HUES48 (cell line): ENCODE data around the gene MFSD6L.
"Not testable (repeated sequence)": the region's sequence is repeated elsewhere in the genome, so short reads cannot be mapped to it uniquely, and the experiment has no call there.

Experiments used
- H3K27ac ChIP-seq: one replicate; pipeline ENCODE4 v1.7.0; 2013; ENCODE audit warnings: low read depth, low read length, inconsistent platforms
- H3K27me3 ChIP-seq: 2 replicates; pipeline ENCODE4 v1.6.1; 2013; ENCODE audit warnings: mild to moderate bottlenecking, low read length; ENCODE audit not compliant: control insufficient read depth, insufficient read depth
- H3K36me3 ChIP-seq: 2 replicates; pipeline ENCODE4 v1.6.1; 2013; ENCODE audit warnings: low read length; ENCODE audit not compliant: control insufficient read depth, insufficient read depth
- H3K4me1 ChIP-seq: 2 replicates; pipeline ENCODE4 v1.6.1; 2013; ENCODE audit warnings: mild to moderate bottlenecking, low read length; ENCODE audit not compliant: control insufficient read depth, insufficient read depth
- H3K4me3 ChIP-seq: 2 replicates; pipeline ENCODE4 v1.5.1; 2013; ENCODE audit warnings: mild to moderate bottlenecking, low read depth, low read length
- H3K9ac ChIP-seq: 2 replicates; pipeline ENCODE4 v1.6.1; 2013; ENCODE audit warnings: mild to moderate bottlenecking, low read depth, low read length, moderate library complexity
- H3K9me3 ChIP-seq: 2 replicates; pipeline ENCODE4 v1.6.1; 2013; ENCODE audit warnings: low read length; ENCODE audit not compliant: control insufficient read depth, insufficient read depth

MFSD6L gene

DNA sequence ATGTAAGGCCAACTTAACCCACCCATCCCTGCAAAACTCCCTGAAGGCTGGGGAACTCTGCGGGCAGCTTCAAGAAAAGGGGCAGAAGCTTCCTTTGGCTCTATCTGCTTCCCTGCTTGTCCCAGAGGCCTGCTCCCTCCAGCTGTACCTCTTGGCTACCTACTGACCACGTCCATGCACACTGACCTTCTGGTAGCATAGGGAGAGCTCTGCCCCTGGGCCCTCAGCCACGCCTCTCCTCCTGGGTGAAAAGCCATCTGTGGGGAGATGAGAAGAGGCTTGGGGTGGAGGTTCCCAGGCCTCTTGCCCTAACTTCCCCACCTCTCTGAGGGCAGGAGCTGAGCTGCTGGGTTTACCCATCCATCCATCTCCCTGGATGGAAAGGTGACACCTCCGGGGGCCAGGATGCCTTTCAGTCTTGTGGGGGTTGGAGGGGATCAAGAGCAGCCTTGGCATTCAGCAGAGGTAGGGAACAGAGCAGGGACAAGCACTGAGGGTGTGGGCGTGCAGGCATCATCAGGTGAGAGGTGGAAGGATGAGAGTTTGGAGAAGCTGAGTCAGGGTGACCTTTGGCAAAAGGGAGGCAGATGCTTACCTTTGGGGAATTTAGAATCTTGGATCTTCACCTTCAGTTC is 23.4 kb upstream of the MFSD6L start:
- H3K27ac ChIP-seq: no peak overlapping the region
- no peak overlapping the region for H3K9ac ChIP-seq
- no peaks in the 10 kb centered on the region for H3K36me3 ChIP-seq
- no peak overlapping the region for H3K4me3 ChIP-seq
- H3K4me1 ChIP-seq: no peaks in the 10 kb centered on the region
- H3K27me3 ChIP-seq: no peaks in the 10 kb centered on the region
- 0 out of 2 replicates have a peak, but pooled peaks cover 4% of the 10 kb centered on the region for H3K9me3 ChIP-seq

DNA sequence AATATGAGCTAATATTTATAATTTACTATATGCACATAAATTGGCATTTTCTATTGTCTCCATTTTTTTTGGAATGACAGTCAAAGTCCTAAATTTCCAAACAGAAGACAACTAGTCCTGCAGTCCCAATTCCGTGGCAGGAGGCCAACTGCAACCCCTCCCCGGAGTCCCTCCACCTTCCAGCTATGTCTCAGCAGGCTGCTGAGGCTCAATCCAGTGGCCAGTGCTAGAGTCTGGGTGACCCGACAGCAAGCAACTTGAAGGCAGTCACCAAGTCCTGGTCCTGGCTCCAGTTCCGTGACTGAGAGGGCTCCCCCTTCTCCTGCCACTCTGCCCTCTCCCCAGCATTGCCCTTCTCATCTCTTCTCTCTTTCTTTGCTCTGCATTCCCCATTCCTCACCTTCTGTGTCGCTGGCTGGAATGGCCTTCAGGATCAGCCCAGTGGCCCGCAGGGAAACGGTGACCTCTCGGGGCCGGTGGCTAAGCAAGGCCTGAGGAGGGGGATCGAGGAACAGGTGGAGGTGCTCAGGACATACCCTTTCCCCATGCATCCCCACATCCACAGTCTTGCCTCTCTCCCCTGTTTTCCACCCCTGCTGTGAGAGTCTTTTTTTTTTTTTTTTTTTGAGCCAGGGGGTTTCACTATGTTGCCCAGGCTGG is 22.4 kb upstream of the MFSD6L start:
- no peak overlapping the region for H3K9ac ChIP-seq
- no peaks in the 10 kb centered on the region for H3K36me3 ChIP-seq
- H3K27me3 ChIP-seq: no peaks in the 10 kb centered on the region
- H3K4me3 ChIP-seq: no peak overlapping the region
- 0 out of 2 replicates have a peak, but pooled peaks cover 4% of the 10 kb centered on the region for H3K9me3 ChIP-seq
- no peaks in the 10 kb centered on the region for H3K4me1 ChIP-seq
- no peak overlapping the region for H3K27ac ChIP-seq

DNA sequence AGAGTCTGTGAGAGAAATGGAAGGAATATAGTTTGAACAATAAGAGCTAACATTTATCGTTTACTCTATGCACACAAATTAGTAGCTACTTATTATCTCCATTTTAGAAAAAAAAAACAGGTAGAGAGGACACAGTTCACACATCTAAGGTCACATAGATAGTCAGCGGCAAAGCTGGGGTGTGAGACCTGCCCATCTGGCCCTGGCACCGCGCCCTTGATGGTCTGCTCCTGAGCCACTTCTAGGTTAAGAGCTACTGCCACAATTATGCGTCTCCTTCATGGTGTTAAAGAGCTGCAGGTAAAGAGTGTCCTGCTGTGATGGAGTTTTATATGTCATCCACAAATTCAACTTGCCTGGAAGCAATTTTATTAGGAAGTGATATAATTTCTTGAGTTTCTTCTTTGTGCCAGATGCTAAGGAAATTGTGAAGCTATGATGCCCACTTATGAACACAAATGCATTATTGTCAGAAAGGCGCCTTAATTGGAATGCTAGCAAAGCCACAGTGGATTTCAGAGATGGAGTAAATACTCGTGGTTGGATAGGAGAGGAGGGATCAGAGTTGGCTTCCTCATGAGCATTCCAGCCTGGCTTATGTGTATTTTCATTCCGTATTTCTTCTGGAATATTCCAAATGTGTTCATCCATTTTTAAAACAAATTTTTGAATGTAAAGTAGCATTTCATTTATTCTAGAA is 21.3 kb upstream of the MFSD6L start:
- H3K9me3 ChIP-seq: 0 out of 2 replicates have a peak, but pooled peaks cover 4% of the 10 kb centered on the region
- no peaks in the 10 kb centered on the region for H3K27me3 ChIP-seq
- H3K27ac ChIP-seq: no peak overlapping the region
- no peaks in the 10 kb centered on the region for H3K4me1 ChIP-seq
- H3K9ac ChIP-seq: no peak overlapping the region
- H3K4me3 ChIP-seq: no peak overlapping the region
- H3K36me3 ChIP-seq: no peaks in the 10 kb centered on the region

GRCh38 chr17:8818654-8819330 is 19.6 kb upstream of the MFSD6L start:
- H3K4me3 ChIP-seq: no peak overlapping the region
- H3K9ac ChIP-seq: no peak overlapping the region
- no peaks in the 10 kb centered on the region for H3K4me1 ChIP-seq
- H3K27me3 ChIP-seq: no peaks in the 10 kb centered on the region
- H3K36me3 ChIP-seq: no peaks in the 10 kb centered on the region
- no peaks in the 10 kb centered on the region for H3K9me3 ChIP-seq
- H3K27ac ChIP-seq: no peak overlapping the region

DNA sequence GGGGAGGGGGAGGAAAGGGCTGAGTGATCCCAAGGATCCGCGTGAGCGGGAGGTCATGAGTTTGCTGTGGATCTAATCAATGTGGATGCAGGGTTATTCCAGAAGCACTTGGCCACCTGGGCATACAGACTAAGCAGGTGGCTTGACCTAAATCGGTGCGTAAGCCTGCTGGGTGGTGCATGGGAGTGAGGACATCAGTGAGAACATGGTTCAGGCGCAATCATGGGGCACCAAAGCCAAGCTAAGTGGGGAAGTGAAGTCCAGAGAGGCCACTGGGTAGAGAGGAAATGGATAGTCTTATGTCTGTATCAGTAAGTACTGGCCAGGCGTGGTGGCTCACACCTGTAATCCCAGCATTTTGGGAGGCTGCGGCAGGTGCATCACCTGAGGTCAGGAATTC is 18.9 kb upstream of the MFSD6L start:
- no peak overlapping the region for H3K4me3 ChIP-seq
- H3K36me3 ChIP-seq: no peaks in the 10 kb centered on the region
- H3K9me3 ChIP-seq: no peaks in the 10 kb centered on the region
- no peaks in the 10 kb centered on the region for H3K4me1 ChIP-seq
- H3K9ac ChIP-seq: no peak overlapping the region
- no peak overlapping the region for H3K27ac ChIP-seq
- no peaks in the 10 kb centered on the region for H3K27me3 ChIP-seq

GRCh38 chr17:8806926-8807550 is 7.9 kb upstream of the MFSD6L start:
- Histone ChIP-seq H3K9me3 (0 out of 2 replicates have a peak, but pooled peaks cover 3% of the 10 kb centered on the region), H3K9ac (no peak overlapping the region), H3K4me1 (0 out of 2 replicates have a peak, but pooled peaks cover 4% of the 10 kb centered on the region), H3K36me3 (no peaks in the 10 kb centered on the region), H3K4me3 (no peak overlapping the region), H3K27me3 (no peaks in the 10 kb centered on the region), H3K27ac (no peak overlapping the region)

DNA sequence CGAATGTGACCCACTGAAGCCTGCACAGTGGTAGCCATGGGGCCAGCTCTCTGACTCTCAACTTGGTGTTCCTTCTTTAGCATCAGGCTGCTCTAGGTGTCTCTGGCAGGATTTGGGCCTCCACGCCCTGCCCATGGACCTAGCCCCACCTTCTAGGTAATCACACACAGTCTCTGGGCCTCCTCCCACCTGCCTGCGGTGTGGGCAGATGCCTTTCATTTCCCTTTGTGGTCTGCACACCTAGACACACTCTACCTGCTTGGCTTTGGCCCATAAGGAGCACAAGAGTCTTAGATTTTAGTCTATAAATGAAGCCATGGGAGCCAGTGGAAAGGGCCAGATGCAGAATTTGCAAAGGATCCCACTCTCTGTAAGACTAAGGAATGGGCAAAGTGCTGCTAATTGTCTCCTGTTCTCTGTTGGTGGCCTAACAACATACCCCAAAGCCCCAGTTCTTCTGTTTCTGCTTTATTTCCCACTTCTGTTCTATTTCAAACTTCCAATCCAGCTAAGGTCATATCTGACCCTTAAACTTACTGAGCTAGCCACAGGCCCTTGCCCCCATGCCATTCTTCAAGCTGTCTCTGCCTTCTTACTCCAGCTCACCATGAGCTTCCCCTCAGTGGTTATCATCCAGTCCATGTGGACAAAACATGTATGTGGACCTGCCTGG is 7.2 kb upstream of the MFSD6L start:
- Histone ChIP-seq H3K4me1 (0 out of 2 replicates have a peak, but pooled peaks cover 4% of the 10 kb centered on the region), H3K27ac (no peak overlapping the region), H3K27me3 (no peaks in the 10 kb centered on the region), H3K9ac (no peak overlapping the region), H3K4me3 (no peak overlapping the region), H3K9me3 (0 out of 2 replicates have a peak, but pooled peaks cover 3% of the 10 kb centered on the region), H3K36me3 (no peaks in the 10 kb centered on the region)

DNA sequence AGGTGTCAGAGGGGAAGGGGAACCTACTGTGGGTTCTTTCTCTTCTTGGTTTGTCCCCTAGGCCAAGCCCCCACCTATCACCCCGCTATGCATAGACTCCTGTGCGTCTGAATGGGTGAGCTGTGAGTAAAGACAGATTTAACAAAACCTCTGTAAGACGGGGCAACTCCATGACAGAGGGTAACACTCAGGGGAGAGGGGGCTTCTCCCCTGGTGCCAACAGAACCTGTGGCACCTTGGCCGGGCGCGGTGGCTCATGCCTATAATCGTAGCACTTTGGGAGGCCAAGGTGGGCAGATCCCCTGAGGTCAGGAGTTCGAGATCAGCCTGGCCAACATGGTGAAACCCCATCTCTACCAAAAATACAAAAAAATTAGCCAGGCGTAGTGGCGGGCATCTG is 6.2 kb upstream of the MFSD6L start:
- not testable (repeated sequence) for H3K9me3 ChIP-seq

GRCh38 chr17:8803531-8804420 is 4.6 kb upstream of the MFSD6L start:
- Histone ChIP-seq H3K9me3 (no peaks in the 10 kb centered on the region), H3K4me3 (no peak overlapping the region), H3K27me3 (no peaks in the 10 kb centered on the region), H3K9ac (no peak overlapping the region), H3K27ac (no peak overlapping the region), H3K4me1 (0 out of 2 replicates have a peak, but pooled peaks cover 8% of the 10 kb centered on the region), H3K36me3 (no peaks in the 10 kb centered on the region)

More for the DNA sequence above, 6.2 kb upstream of the MFSD6L start:
- not testable (repeated sequence) for H3K4me3 ChIP-seq, H3K27ac ChIP-seq, H3K4me1 ChIP-seq, H3K36me3 ChIP-seq, H3K9ac ChIP-seq, H3K27me3 ChIP-seq
